Right hindlimb (tissue), 1 donor: ENCODE measurements around the gene LPO.

ENCODE experiments used
- DNase-seq: peaks from one replicate; pipeline ENCODE4 v3.0.0-alpha.2; 2018

Gene LPO

GRCh38 chr17:58264407-58265103, 26.2 kb downstream of the LPO start:
- no peak for DNase-seq

DNA sequence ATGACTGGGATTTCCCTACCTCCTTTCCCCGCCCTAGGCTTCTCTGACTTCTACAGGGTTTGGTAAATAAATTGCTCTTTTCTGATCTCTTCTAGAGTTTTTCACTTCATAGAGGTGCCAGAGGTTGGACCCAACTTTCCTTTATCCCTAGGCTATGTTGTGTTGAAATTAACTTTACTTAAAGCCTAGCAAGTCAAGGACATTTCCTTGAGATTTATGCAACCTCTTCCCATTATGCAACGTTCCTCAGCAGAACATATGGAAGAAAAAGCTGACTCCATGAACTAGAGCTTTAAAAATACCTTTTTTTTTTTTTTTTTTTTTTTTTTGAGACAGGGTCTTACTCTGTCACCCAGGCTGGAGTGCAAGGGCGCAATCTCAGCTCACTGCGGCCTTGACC, 26.9 kb downstream of the LPO start:
- no peak for DNase-seq

DNA sequence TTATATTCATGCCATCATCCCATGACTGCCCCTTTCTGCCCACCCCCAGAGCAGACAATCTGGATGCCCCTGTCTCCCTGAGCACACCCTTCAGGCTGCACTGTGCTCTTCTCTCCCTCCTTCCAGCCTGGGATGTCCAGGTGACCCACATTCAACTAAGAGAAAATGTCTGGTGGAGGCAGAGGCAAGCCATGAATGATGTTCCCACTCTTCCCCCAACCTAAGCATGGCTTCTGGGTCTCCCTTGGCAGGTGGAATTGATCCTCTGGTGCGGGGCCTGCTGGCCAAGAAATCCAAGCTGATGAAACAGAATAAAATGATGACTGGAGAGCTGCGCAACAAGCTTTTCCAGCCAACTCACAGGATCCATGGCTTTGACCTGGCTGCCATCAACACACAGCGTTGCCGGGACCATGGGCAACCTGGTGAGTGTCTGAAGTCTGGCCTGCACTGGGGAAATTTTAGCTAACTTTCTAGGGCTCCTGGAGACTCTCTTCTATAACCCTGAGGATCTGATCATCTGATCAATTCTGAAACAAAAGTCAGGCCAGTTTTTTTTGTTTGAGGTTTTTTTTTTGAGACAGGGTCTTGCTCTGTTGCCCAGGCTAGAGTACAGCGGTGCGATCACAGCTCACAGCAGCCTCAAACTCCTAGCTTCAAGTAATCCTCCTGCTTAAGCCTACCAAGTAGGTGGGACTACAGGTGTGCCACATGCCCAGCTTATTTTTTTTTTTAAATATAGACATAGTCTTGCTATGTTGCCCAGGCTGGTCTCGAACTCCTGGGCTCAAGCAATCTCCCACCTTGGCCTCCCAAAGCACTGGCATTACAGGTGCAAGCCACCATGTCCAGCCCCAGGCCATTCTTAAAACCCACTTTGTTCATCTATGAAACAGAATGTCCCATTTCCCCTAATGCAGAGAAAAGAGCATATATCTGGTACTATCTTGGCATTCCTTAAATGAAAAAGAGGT, 27.8 kb downstream of the LPO start:
- no peak for DNase-seq

DNA sequence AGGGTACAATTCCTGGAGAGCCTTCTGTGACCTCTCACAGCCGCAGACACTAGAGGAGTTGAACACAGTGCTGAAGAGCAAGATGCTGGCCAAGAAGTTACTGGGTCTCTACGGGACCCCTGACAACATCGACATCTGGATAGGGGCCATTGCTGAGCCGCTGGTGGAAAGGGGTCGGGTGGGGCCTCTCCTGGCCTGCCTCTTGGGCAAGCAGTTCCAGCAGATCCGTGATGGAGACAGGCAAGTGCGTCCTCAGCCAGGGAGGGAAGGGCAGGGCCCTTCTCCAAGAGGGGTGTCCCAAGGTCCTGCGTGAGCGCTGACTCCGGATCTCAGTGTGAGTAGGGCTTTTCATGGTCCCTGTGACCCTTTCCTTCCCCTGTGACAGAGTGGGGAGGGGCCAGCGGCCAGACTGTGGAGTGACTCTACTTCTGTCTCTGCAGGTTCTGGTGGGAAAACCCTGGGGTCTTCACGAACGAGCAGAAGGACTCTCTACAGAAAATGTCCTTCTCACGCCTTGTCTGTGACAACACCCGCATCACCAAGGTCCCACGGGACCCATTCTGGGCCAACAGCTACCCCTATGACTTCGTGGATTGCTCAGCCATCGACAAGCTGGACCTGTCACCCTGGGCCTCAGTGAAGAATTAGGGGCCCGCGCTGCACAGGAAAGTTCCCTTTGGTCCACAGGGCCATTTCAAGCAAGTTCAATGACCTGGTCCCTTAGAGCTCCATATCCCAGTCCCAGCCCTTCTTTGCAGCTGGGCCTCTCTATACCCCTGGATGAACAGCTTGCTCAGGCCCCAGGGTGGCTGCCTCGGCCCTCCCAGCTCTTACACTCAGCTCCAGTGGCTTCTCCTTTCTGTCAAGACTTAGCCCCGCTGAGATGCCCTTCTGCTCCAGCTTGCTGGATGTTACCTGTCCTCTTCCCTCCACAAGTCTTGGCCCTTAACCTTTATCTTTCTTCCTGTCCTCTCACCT, 29.3 kb downstream of the LPO start:
- DNase-seq = no peak

DNA sequence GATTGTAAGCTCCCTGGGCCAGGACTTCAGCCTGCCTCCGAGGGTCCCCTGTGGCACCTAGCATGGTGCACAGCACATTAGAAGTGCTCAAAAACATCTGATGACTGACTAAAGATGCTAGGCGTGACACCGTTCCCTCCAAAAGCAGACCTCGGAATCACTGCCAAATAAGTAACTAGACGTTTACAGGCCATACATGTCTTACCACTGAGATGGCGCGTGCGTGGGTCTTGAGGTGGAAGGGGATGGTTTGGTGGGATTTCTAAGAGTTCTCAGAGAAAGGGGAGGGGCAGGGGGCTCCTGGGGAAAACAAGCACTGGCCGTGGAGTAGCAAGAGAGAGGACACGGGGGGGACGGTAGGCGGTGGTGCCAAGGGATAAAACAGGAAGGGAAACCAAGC, 29.9 kb downstream of the LPO start:
- DNase-seq = no peak

DNA sequence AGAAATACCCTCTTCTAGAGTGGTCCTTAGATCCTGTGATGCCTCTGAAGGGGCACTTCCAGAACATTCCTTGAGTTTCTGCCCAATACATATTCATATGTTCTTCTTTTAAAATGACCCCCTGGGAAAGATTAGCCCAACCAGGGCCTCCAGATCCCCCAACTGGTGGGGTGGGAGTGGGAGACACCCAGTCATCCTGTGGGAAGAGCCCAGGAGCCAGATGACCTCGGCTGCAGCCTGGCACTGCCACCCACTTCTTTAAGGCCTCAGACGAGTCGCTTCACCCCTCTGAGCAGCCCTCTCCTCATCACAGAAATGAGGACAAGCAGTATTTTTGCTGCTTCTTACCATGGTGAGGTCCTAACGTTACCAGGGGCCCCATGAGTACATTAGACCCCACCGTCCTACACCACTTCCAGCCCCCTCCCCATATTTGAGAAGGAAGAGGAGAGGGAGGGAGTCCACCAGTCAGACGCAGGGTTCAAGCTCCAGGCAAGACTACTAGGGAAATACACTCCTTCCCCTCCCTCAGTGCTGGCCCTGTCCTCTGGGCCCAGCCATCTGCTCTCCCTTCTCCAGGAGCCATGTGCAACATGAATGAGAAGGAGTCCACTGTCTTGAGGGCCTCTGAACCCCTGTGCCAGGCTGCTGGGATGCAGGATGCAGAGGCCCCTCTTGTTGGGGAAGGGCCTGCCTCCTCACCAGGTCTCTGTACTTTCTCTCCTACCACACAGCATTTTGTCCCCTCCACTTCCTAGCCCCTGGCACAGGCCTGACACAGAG, 30.6 kb downstream of the LPO start:
- DNase-seq = no peak

- no peak for DNase-seq
These were observed 31.3 kb downstream of the LPO start for GRCh38 chr17:58269557-58270291.

- no peak for DNase-seq
These were observed 32.3 kb downstream of the LPO start for GRCh38 chr17:58270476-58271215.

GRCh38 chr17:58271216-58271931, 33.0 kb downstream of the LPO start:
- no peak for DNase-seq

- DNase-seq = no peak
These were observed 34.2 kb downstream of the LPO start for GRCh38 chr17:58272367-58273280.

DNA sequence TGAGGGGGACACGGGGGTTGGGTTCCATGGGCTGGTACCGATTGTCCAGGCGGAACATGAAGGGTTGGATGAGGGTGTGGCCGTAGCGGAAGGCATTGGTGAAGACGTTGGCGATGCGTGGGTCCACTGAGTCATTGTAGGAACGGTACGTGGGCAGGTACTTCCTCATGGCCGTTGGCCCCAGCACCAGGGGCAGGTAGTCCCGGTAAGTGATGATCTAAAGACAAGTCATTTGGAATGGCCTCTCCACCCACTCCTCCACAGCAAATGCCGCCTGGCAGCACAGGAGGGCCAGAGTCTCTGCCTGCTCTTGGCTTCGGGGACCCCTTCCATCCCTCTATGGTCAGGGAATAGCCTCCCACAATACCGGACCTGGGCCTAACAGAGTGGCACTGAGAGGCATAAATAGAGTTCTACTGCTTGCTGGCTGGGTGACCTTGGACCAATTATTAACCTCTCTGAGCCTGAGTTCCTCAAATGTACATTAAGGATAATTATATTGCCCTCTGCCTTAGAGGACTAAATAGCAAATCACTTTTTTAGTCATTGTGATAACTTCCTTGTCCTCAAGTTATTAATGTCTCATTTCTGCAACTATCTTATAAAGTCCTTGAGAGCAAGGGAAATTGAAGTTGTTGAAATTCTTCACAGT, 35.2 kb downstream of the LPO start:
- DNase-seq = no peak

DNA sequence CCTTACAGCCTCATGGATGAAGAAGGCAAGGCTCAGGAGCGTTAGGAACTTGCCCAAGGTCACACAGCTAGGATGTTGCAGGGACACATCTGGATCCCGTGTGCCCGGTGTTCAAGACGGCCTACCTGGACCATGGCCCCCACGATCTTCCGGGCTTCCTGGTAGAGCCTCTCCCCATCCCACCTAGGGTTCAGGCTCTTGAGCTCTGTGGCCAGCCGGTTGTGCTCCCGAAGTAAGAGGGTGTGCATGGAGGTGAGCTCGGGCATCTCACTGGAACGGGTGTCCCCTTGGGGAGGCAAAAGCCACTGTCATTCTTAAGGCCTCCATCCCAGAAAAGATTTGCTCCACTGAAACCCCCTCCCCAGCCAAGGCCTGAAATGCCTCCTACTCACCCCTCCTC, 37.0 kb downstream of the LPO start:
- DNase-seq = no peak

GRCh38 chr17:58276423-58276822, 38.0 kb downstream of the LPO start:
- no peak for DNase-seq

- no peak for DNase-seq
These were observed 38.9 kb downstream of the LPO start for GRCh38 chr17:58277107-58277801.

DNA sequence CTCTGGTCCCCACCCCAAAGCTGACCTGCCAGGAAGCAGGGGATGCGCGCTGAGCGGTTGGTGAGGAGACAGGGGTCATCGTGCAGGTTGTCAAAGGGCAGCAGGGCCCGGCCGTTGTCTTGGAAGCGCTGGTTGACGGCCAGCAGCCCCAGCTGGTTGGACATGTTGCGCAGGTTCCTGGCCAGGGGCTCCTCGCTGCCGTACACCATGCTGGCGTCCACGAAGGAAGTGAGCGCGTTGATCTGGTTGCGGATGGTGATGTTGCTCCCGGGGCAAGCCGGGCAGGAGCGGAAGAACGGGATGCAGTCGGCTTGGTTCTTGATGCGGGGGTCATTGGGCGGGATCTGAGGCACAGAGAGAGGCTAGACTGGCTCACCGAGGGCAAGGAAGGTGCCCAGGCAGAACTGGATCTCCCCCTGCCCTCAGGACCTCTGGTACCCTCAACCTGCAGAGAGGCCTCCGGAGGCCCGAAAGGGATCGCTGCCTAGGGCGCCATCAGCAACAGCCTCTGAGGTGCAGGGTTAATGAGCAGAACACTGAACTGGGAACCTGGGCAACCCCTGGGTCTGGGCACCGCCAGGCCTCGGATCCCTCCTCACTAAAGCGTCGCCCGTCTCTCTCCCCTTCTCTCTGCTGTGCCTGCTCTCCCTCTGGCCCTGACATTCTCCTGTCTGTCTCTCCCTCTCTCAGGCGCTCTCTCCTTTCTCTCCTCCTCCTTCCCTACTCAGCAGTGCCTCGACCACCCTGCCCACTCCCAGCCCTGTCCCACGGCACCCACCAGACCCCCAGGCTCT, 39.6 kb downstream of the LPO start:
- DNase-seq = no peak

DNA sequence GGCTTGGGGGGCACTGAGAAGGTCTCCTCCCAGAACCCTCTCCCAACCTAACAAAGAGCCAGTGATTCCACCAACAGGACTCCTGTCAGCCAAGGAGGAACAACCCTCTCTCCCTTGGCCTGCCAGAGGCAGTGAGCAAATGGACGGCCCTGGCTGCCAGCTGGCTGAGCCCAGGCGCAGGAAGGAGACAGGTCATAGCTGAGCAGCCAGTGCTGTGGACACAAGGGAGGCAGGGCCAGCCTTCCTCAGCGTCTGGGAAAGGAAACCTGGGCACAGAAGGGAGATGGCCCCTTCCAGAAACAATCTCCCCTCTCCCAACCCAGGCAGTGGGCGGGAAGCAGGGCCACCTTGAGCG, 40.3 kb downstream of the LPO start:
- DNase-seq = no peak
